Neural cell (in vitro differentiated cells): Measurements from ENCODE around the gene BMP7. TPM values are rescaled to one million over a fixed set of nuclear protein-coding genes. Genes with fewer than 3 reads are reported as not detected.

Source experiments
- H2AFZ ChIP-seq: fragments of 200-600, 300-800 bp; sonication (generic), shearing (Covaris generic); 2 replicates; pipeline ENCODE4 v1.6.0; 2014; ENCODE audit warnings: low read depth, mild to moderate bottlenecking, antibody characterized with exemption, low read length, moderate library complexity
- H3F3A ChIP-seq: fragments of 200-600 bp; shearing (Covaris generic); 2 replicates; pipeline ENCODE4 v1.6.1; 2016; ENCODE audit warnings: mild to moderate bottlenecking, moderate library complexity, mixed read lengths, antibody characterized with exemption, low read length; ENCODE audit not compliant: insufficient read depth, poor library complexity, severe bottlenecking
- H3K27ac ChIP-seq: fragments of 200-600, 300-800 bp; sonication (generic), shearing (Covaris generic); 2 replicates; pipeline ENCODE4 v1.5.1; 2014; ENCODE audit warnings: mild to moderate bottlenecking, low read length, moderate library complexity
- H3K27me3 ChIP-seq: fragments of 300-800, 200-600 bp; sonication (generic), shearing (Covaris generic); 2 replicates; pipeline ENCODE4 v1.6.0; 2014; ENCODE audit warnings: mild to moderate bottlenecking, low read depth, low read length, moderate library complexity; ENCODE audit not compliant: insufficient read depth
- H3K36me3 ChIP-seq: fragments of 300-800, 200-600 bp; sonication (generic), shearing (Covaris generic); 2 replicates; pipeline ENCODE4 v1.5.1; 2014; ENCODE audit warnings: mild to moderate bottlenecking, antibody characterized with exemption, low read length, moderate library complexity; ENCODE audit not compliant: insufficient read depth
- H3K4me2 ChIP-seq: fragments of 300-800, 200-600 bp; sonication (generic), shearing (Covaris generic); 2 replicates; pipeline ENCODE4 v1.6.0; 2014; ENCODE audit warnings: mild to moderate bottlenecking, low read length
- H3K4me3 ChIP-seq: fragments of 300-800, 200-600 bp; sonication (generic), shearing (Covaris generic); 2 replicates; pipeline ENCODE4 v1.5.1; 2014; ENCODE audit warnings: mild to moderate bottlenecking, low read length, moderate library complexity
- H3K79me2 ChIP-seq: fragments of 200-600 bp; shearing (Covaris generic); replicated peaks from 2 replicates; pipeline ENCODE4 v1.6.0; 2014; ENCODE audit warnings: mild to moderate bottlenecking, low read length, moderate library complexity; ENCODE audit not compliant: insufficient read depth
- H3K9ac ChIP-seq: fragments of 300-800, 200-600 bp; sonication (generic), shearing (Covaris generic); 2 replicates; pipeline ENCODE4 v1.6.1; 2016; ENCODE audit warnings: mild to moderate bottlenecking, low read length, mixed read lengths
- H3K9me2 ChIP-seq: fragments of 200-600 bp; shearing (Covaris generic); 2 replicates; pipeline ENCODE4 v1.6.1; 2016; ENCODE audit warnings: mild to moderate bottlenecking, low read length, mixed read lengths; ENCODE audit not compliant: insufficient read depth
- H3K9me3 ChIP-seq: fragments of 200-600, 300-800 bp; sonication (generic), shearing (Covaris generic); 2 replicates; pipeline ENCODE4 v1.6.1; 2016; ENCODE audit warnings: mild to moderate bottlenecking, mixed run types, low read length, moderate library complexity, mixed read lengths
- H4K20me1 ChIP-seq: fragments of 200-600 bp; shearing (Covaris generic); 2 replicates; pipeline ENCODE4 v1.6.1; 2016; ENCODE audit warnings: mild to moderate bottlenecking, mixed run types; ENCODE audit not compliant: insufficient read depth
- EP300 ChIP-seq: fragments of 450-650 bp; conservative IDR thresholded peaks from 2 replicates; pipeline ENCODE4 v1.6.1; 2014; ENCODE audit warnings: antibody characterized with exemption, mild to moderate bottlenecking, moderate library complexity; ENCODE audit not compliant: poor library complexity, severe bottlenecking
- EZH2 ChIP-seq: fragments of 200-600, 300-800 bp; shearing (Covaris generic), sonication (generic); IDR thresholded peaks from 2 replicates; pipeline ENCODE4 v1.6.1; 2014; ENCODE audit warnings: antibody characterized with exemption, low read length, borderline replicate concordance, mild to moderate bottlenecking; ENCODE audit not compliant: insufficient read depth, poor library complexity, severe bottlenecking
- MXI1 ChIP-seq: fragments of 450-650 bp; conservative IDR thresholded peaks from 2 replicates; pipeline ENCODE4 v1.6.1; 2014; ENCODE audit warnings: antibody characterized with exemption, mild to moderate bottlenecking; ENCODE audit not compliant: poor library complexity, severe bottlenecking
- POLR2AphosphoS5 ChIP-seq: IDR thresholded peaks from 2 replicates; pipeline ENCODE4 v1.6.1; 2012
- RAD21 ChIP-seq: fragments of 450-650 bp; conservative IDR thresholded peaks from 2 replicates; pipeline ENCODE4 v1.6.1; 2014; ENCODE audit warnings: antibody characterized with exemption, mild to moderate bottlenecking, moderate library complexity
- REST ChIP-seq: IDR thresholded peaks from 2 replicates; pipeline ENCODE4 v1.6.1; 2012; ENCODE audit warnings: borderline replicate concordance
- SMC3 ChIP-seq: fragments of 450-650 bp; conservative IDR thresholded peaks from 2 replicates; pipeline ENCODE4 v1.6.1; 2014; ENCODE audit warnings: antibody characterized with exemption, mild to moderate bottlenecking, moderate library complexity; ENCODE audit not compliant: poor library complexity
- TAF1 ChIP-seq: IDR thresholded peaks from 2 replicates; pipeline ENCODE4 v1.6.1; 2012; ENCODE audit warnings: low read depth
- polyA plus RNA-seq: library from polyadenylated mRNA; depleted of rRNA; stranded (reverse); fragments of >200 nt; gene quantifications from 2 replicates; pipeline ENCODE4 v1.2.3, GENCODE V29; 2014
- TF ChIP-seq, protein P1 (sequence below): fragments of 450-650 bp; IDR thresholded peaks from 2 replicates; pipeline ENCODE4 v1.5.1; 2014; ENCODE audit warnings: antibody characterized with exemption, mild to moderate bottlenecking, moderate library complexity; ENCODE audit not compliant: poor library complexity, severe bottlenecking

BMP7 gene
- polyA plus RNA-seq, 1 donor from 2014 or later: 3.6 TPM

DNA sequence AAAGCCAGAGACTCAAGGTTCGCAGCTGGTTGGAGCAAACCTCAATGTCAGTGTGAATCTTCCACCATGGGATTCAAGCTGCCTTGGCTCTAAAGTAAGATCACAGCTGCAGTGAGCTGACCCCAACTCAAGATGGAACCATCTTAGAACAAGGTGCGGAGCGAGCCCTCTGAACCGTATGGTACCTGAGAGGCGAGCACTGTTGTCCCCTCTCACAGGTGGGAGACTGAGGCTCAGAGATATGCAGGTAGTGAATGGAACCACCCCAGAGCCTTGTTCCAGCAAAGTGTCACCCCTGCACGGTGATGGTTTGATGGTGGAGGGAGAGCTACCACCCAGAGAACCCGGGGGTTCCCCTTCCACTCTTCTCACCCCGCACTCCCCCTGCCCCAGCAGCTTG is 52.5 kb downstream of the BMP7 start:
- no peak overlapping the region for H3K4me3 ChIP-seq
- H3K27me3 ChIP-seq: no peaks in the 10 kb centered on the region
- no peak overlapping the region for H3K27ac ChIP-seq
- no peaks in the 10 kb centered on the region for H3K79me2 ChIP-seq
- no peaks in the 10 kb centered on the region for H3F3A ChIP-seq
- no peaks in the 10 kb centered on the region for H3K9me3 ChIP-seq
- H3K9me2 ChIP-seq: no peaks in the 10 kb centered on the region
- TF ChIP-seq POLR2AphosphoS5 (no peak), MXI1 (no peak), EP300 (no peak), RAD21 (no peak), EZH2 (no peak)
- H3K36me3 ChIP-seq: no peaks in the 10 kb centered on the region
- no peak overlapping the region for H3K4me2 ChIP-seq
- no peak overlapping the region for H3K9ac ChIP-seq
- no peak overlapping the region for H2AFZ ChIP-seq
- H4K20me1 ChIP-seq: no peaks in the 10 kb centered on the region

GRCh38 chr20:57213291-57213690 is 53.1 kb downstream of the BMP7 start:
- H3K9ac ChIP-seq: no peak overlapping the region
- H3K9me3 ChIP-seq: no peaks in the 10 kb centered on the region
- no peak overlapping the region for H3K4me3 ChIP-seq
- H3K27ac ChIP-seq: no peak overlapping the region
- H4K20me1 ChIP-seq: no peaks in the 10 kb centered on the region
- H3K36me3 ChIP-seq: no peaks in the 10 kb centered on the region
- no peak overlapping the region for H2AFZ ChIP-seq
- no peaks in the 10 kb centered on the region for H3K79me2 ChIP-seq
- no peaks in the 10 kb centered on the region for H3F3A ChIP-seq
- TF ChIP-seq RAD21: no peak
- no peak for TF ChIP-seq TAF1
- TF ChIP-seq EP300: no peak
- no peak for TF ChIP-seq MXI1
- TF ChIP-seq, protein P1, sequence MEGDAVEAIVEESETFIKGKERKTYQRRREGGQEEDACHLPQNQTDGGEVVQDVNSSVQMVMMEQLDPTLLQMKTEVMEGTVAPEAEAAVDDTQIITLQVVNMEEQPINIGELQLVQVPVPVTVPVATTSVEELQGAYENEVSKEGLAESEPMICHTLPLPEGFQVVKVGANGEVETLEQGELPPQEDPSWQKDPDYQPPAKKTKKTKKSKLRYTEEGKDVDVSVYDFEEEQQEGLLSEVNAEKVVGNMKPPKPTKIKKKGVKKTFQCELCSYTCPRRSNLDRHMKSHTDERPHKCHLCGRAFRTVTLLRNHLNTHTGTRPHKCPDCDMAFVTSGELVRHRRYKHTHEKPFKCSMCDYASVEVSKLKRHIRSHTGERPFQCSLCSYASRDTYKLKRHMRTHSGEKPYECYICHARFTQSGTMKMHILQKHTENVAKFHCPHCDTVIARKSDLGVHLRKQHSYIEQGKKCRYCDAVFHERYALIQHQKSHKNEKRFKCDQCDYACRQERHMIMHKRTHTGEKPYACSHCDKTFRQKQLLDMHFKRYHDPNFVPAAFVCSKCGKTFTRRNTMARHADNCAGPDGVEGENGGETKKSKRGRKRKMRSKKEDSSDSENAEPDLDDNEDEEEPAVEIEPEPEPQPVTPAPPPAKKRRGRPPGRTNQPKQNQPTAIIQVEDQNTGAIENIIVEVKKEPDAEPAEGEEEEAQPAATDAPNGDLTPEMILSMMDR: no peak
- no peak for TF ChIP-seq EZH2
- no peak for TF ChIP-seq POLR2AphosphoS5
- TF ChIP-seq REST: no peak
- no peak for TF ChIP-seq SMC3
- H3K27me3 ChIP-seq: no peaks in the 10 kb centered on the region
- H3K9me2 ChIP-seq: no peaks in the 10 kb centered on the region
- no peak overlapping the region for H3K4me2 ChIP-seq
